ENCODE results near the gene NEU2.
"Not testable (repeated sequence)": the region's sequence is repeated elsewhere in the genome, so short reads cannot be mapped to it uniquely, and the experiment has no call there.

NEU2 gene

DNA sequence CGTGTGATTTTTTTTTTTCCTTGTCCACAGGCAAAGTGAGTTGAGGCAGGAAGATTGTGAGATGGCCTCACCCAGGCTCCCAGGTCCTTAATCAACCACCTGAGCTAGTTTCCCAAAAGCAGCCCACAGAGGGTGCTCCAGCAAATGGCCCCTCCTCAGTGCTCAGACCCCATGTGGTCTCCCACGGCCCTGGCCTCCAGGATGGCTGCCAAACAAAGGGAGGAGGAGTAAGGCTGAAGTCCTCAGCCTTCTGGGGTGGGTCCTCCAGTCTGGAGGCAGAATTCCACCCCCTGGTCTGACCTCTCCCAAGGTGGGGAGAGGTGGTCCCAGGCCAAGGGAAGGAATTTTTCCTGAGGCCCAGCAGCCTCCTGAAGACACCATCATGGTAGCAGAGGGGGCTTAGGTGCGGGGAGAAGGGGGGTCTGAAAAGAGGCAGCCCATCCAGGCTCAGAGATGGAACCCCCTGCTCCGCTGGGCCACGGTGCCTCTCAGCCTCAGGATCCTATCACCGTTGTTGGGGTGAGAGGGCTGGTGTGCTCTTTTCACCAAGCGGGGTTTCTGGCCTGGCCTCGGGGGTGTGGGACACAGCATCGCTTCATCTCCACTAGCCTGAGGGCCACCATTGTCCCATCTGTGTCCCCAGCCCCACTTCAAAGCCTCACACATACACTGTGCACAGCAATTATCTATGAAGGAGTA lies 21.8 kb upstream of the NEU2 start:
- DNase-seq: no peak

DNA sequence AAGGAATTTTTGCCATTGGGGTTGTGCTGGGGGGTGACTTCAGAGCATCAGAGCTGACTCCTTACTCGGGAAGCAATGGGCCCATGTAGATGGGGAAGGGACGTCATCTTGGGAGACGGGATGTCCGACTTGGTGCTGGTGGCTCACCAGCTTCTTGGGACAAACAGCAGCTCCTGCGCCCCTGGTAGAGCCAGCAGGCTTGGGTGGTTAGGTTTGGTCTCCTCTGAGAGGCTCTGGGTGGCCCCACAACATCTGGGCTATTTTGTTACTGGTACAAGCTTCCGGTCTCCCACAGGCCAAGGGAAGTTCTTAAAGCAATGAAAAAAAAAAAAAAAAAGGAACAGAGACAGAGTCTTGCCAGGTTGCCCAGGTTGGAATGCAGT lies 21.2 kb upstream of the NEU2 start:
- DNase-seq: no peak

DNA sequence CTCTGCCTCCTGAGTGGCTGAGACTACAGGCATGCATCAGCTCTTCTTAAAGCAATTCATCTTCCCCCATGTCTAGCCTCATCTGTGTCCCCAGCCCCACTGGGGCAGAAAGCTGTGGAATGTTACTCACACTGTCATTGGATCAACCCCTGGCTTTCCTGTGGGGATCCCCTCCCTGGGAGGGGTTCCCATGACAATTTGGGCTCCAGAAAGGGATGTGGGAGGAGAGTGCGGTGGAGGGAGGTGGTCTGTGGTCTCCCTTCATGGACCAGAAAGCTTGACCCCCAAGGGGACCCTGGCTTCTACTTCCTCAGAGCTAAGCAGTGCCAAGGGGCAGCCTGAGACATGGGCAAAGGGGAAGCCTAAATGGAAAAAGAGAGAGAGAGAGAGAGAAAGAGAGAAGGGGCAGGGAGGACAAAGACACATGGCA lies 20.8 kb upstream of the NEU2 start:
- DNase-seq: no peak

DNA sequence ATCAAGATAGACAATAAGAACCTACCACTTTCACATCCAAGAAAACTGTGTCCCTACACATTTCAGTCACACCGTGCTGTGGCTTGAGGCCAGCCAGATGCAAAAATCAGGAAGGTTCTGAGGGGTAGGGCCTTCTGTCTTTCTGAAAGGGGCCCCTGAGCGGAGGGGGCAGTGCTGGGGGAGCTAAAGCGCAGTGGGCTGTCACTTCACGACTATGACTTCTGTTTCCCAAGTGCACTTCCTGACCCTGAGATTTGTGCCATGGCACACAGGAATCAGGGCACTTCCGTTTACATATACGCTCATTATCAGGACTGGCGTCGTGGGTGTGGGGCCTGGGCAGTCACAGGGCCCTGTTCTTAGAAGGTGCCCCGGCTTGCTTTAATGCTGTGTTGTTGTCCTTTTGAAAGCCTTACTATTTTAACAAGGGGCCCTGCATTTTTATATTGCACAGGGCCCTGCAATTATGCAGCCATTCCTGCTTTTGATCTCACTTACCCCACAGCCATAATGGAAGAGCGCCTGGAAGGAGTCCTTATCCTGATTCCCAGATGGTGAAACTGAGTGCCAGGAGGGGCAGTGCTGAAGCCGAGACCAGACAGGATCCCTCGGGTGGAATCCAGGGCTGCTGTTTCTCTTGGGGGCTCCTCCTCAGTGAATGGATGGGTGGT lies 20.0 kb upstream of the NEU2 start:
- DNase-seq: no peak

DNA sequence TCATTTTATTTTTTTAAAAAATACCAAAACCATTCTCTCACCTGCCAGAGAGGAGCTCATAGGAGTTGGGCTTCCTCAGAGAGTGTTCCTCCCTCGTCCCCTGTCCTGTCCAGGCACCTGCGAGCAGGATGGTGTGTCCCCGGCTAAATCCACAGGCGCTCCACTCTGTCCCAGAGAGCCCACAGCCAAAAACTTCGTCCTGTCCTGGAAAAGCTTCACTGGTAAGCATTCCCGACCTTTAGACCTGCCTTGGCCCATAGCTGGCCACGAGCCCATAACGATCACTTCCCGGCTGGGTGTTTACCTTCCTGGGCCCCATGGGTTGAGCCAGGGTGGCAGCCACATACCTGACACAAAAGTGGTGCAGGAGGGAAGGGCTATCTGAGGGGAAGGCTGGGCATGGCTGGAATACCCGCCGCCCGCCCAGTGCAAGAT lies 19.4 kb upstream of the NEU2 start, which contains the start of gene NGEF:
NGEF (minus strand) TSS at position 230 of the 435 bp plus-strand sequence. CDS start 38,366 bp downstream, outside the sequence.
- no peak for DNase-seq

DNA sequence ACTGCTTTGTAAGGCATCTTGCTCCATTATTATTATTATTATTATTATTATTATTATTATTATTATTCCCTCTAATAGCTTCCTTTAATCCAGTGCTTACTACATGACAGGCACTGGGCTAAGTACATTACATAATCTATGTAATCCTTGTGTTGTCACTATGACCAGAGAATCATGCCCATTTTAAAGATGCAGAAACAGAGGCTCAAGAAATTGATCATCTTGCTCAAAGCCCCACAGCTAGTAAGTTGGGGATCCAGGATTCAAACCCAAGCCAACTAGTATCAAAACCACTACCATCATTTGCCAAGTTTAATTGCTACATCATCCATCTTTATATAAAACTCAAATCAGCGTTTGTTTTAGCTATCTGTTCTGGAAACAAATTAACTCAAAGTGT lies 18.8 kb upstream of the NEU2 start:
- DNase-seq: no peak

DNA sequence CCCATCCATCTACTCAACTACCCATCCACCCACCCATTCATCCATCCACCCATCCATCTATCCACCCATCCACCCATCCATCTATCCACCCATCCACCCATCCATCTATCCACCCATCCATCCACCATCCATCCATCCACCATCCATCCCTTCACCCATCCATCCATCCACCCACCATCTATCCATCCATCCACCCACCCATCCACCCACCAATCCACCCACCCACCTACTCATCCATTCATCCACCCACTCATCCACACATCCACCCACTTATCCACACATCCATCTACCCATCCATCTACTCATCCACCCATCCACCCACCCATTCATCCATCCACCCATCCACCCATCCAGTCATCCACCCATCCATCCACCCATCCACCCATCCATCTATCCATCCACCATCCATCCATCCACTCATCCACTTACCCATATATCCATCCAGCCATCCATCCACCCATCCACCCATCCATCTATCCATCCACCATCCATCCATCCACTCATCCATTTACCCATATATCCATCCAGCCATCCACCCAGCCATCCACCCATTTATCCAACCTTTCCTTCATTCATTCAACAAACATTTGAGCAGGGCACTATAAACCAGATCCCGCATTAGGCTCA lies 17.3 kb upstream of the NEU2 start:
- no peak for DNase-seq

DNA sequence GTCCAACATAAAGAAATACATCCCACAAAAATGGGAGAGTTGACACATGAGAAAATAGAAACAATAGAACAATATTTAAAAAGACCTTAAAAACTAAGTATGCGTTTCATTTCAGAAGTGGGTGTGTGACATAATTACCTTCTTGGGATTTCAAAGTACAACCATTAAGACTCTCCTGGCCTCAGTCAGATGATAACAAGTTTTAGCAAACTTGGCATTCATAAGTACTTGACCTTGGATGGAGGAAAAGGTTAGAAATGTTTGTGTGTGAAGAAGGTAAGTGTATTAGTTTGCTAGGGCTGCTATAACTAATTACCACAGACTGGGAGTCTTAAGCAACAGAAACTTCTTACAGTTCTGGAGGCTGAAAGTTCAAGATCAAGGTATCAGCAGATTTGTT lies 14.5 kb upstream of the NEU2 start:
- DNase-seq: no peak

DNA sequence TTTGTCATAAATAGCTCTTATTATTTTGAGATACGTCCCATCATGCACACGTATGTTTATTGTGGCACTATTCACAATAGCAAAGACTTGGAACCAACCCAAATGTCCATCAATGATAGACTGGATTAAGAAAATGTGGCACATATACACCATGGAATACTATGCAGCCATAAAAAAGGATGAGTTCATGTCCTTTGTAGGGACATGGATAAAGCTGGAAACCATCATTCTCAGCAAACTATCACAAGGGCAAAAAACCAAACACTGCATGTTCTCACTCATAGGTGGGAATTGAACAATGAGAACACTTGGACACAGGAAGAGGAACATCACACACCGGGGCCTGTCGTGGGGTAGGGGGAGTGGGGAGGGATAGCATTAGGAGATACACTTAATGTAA lies 12.9 kb upstream of the NEU2 start:
- not testable (repeated sequence) for DNase-seq

DNA sequence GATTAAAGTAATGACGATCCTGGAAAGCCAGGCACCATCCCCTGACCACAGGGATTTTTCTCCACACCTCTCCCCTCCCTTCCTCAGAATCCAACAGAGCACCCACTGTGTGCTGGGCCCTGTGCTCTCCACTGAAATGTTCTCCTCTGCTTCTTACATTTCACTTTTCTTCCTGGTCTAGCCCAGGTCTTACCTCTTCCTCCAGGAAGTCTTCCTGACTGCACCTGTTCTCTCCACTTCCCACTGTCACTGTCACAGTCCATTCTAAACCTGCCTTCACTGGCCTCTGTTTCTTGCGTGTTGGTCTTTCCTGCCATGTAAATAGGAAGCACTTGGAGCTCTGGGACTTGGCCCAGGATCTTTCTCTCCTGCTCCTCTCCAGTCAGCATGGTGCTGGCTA lies 12.0 kb upstream of the NEU2 start:
- DNase-seq: no peak

DNA sequence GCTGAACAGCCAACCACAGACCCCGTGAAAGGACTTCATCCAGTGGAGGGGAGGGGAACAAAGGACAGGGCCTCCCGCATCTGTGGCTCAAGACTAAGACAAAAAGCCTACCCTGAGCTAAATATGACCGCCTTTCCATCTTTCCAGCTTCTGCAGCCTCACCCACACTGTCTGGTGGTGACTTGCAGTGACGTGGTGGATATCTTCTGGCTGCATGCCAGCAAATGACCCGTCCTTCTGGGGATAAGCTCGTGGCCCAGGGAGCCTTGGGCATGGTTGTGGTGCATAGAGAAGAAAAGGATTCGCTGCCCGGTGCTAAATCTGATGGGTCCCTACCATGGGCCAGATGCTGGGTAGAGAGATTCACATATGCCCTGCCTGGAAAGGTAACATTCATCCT lies 10.7 kb upstream of the NEU2 start:
- DNase-seq: no peak

DNA sequence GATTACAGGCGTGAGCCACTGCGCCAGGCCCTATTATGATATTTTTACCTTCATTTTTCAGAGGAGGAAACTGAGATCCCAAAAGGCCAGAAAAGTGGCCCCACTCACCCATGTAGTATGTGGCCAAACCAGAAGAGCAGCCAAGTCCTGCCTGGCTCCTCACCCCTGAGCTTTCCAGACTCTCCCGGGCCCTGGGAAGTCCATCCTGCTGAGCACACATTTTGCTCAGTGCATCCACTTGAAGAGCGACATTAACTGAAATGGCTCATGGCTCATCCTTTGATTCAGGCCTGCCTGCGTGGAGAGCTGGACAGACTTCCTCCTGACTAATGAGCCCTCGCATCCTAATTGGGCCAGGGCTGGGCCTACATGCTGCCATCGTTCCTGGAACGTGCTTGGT lies 9.9 kb upstream of the NEU2 start:
- DNase-seq: no peak

DNA sequence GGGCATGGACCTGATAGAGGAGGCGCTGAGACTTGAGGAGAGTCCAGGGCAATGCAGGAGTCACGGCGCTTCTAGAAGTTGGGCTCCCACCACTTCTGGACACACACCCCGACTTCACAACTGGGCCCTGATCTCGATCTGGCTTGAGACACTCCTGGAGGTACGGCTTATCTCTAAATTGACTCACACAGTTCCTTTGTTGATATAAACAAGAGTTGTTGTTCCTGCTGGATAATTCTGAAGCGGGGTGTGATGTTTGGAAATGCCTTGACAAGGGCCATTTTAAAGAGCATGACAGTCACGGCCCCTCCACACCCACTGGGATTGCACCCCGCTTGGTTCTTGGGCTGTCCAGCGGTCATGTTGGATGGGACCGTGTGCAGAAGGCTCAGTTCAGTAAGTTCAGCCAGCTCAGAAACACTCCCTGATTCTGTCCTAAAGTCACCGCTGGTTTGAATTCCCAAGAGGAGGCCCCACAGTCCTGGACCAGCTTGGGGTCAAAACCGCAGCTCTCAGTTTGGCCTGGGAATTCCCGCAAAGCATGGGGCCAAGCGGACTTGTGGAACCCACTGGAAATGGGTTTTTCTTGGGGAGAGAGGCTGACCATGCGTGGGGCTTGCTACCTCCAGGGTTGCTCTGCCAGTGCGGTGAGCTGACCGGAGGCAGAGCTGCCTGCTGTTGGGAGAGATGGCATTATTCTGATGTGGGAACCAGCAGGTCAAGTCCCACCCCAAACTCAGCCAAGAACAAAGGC lies 9.3 kb upstream of the NEU2 start:
- no peak for DNase-seq

DNA sequence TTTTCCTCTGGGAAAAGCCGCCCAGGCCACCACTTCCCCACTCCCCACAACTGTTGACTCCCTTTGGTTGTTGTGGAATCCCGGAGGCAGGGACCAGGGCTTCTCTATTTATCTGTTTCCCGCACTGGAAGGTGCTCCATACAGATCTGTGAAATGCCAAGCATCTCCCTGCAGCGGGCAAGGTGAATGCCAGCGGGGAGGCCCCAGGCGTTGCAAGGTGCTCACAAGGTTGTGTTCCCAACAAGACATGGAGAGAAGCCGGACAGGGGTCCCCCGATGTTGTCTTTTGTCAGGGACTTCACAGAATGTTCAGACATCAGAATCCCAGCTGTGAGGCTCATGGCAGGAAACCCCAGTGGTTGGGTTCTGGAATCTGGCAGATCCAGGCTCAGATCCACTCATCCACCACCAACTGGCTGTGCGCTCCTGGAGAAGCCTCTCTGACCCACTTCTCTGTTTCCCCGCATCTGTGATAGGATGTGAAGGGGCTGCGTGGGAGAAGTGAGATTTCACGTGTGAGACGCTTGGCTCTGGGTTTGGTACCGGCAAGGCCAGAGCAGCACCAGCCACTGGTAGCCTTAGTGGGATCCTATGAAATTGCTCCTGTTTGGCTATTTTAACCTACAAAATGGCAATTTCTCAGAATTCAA lies 8.6 kb upstream of the NEU2 start:
- no peak for DNase-seq

DNA sequence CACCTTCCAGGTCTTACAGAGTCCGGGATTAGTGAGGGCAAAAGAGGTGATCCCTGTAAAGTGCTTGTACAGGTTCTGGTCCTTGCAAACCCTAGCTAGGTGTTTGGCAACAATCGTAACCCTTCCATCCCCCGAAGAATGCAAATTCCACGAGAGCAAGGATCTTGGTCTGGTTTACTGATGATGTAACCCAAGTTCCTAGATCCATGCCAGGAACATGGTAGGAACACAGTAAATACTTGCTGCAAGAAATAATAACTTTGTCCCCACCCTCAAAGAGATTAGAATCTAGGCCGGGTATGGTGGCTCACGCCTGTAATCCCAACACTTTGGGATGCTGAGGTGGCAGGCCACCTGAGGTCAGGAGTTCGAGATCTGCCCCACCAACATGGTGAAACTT lies 6.8 kb upstream of the NEU2 start:
- DNase-seq: no peak

DNA sequence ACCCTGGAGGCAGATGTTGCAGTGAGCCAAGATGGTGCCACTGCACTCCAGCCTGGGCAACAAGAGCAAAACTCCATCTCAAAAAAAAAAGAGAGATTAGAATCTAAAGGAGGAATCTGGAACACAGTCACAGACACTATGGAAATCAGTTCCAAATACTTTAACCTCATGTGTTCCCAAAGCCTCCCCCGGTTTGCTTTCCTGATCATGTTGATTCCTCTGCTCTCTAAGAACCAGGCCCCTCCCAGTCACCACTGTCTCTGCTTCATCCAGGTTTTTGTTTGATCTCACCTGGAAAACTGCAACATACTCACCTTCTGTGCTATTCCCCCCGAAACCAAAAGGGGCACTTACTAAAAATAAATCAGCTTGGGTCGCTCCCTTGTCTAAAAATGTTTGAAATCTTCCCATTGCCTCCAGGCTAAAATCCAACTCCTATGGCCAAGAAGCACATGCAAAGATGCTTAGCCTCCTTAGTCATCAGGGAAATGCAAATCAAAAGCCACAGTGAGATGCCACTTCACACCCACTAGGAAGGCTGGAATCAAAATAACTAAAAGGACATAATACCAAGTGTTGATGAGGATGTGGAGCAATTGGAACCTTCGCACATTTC lies 6.2 kb upstream of the NEU2 start:
- DNase-seq: no peak

DNA sequence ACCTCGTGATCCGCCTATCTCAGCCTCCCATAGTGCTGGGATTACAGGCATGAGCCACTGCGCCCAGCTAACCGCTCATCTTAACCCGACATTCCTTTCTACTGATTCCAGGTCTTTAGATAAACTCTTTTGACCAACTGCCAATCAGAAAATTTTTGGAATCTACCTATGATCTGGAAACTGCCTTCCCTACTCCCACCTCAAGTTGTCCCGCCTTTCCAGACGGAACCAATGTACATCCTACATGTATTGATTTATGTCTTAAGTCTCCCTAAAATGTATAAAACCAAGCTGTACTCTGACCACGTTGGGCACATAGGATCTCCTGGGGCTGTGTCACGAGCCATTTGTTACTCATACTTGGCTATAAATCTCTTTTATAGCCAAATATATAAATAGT lies 3.2 kb upstream of the NEU2 start:
- DNase-seq: no peak

DNA sequence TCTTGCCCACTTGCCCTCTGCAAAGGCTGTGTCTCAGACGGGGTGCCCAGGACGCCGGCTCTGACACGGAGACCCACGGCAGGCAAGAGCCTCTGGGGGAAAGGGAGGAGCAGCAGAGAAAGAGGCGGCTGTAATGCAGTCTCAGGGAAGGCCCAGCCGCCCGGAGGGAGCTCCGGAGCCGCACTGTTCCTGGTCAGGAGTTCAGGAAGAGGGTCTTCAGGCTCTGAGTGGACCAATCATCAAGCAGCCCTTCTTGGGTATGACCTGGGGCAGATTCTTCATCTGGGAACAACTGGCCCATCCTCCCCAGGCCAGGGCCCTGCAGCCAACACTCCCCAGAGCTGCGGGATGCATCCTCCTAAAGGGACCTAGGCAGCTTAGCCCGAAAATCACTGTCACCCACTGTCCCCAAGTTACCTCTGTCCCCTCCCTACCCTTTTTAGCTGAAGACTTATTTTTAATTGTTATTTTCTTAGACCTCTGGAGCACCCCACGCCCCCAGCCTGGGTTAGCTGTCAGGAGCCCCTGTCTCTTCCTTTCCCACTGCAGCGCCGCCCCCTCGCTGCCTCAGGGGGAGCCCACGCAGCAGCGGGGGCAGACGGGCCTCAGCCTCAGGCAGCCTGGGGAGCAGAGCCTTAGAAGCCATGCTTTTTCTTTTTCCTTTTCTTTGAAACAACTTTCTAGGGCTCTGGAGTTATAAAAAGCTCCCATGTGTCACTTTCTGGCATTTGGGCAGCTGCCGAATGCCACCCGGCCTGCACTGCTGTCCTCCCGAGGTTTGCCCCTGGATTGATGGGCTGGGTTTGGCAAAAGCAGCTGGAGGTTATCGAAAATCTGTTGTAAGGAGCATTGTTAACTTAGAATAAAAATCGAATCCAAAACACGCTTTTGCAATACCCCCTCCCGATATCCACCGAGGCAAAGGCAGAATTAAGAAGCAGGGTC lies 644 bp upstream of the NEU2 start:
- DNase-seq: no peak

DNA sequence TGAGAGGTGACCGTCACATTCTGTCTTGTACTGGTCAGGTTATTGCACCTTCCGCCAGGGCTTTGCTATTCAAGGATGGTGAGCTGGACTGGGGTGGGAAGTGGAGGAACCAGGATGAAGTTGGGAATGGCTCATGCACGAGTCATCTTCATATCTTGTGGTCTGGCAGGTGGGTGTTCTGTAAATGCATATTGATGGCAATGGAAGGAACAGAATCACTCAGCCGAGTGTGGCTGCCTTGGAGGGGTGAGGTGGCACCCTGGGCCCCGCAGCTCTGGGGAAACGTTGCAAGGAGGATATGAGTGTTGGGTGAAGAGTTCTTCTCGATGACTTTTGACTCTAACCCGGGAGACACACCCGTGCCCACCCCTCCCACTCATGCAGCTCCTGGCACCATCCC lies 1.2 kb downstream of the NEU2 start:
- DNase-seq: no peak

DNA sequence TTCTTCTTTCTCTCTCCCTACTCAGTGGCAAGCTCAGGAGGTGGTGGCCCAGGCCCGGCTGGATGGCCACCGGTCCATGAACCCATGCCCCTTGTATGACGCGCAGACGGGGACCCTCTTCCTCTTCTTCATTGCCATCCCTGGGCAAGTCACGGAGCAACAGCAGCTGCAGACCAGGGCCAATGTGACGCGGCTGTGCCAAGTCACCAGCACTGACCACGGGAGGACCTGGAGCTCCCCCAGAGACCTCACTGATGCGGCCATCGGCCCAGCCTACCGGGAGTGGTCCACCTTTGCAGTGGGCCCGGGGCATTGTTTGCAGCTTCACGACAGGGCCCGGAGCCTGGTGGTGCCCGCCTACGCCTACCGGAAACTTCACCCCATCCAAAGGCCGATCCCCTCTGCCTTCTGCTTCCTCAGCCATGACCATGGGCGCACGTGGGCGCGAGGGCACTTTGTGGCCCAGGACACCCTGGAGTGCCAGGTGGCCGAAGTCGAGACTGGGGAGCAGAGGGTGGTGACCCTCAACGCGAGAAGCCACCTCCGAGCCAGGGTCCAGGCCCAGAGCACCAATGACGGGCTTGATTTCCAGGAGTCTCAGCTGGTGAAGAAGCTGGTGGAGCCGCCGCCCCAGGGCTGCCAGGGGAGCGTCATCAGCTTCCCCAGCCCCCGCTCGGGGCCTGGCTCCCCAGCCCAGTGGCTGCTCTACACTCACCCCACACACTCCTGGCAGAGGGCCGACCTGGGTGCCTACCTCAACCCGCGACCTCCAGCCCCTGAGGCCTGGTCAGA lies 1.8 kb downstream of the NEU2 start:
- no peak for DNase-seq

Data from CD4-positive, alpha-beta T cell treated with Interleukin-10 for 1 hour (primary cell).